Neural crest cell (in vitro differentiated cells): Measurements from ENCODE around the gene PTGFR. TPM values are rescaled to one million over a fixed set of nuclear protein-coding genes. Genes with fewer than 3 reads are reported as not detected.

Experiments
- DNase-seq: peaks from one replicate; pipeline ENCODE4 v3.0.0; 2021; ENCODE audit warnings: low read depth, mixed read lengths, low spot score
- H3K27ac Mint-ChIP-seq: one replicate; pipeline ENCODE4 v1.8.0; 2021; ENCODE audit warnings: mild to moderate bottlenecking, mixed read lengths; ENCODE audit not compliant: unreplicated experiment
- H3K27me3 Mint-ChIP-seq: 2 replicates; pipeline ENCODE4 v1.8.0; 2021; ENCODE audit warnings: low read depth, mild to moderate bottlenecking, mixed read lengths
- H3K36me3 Mint-ChIP-seq: 2 replicates; pipeline ENCODE4 v1.8.0; 2021; ENCODE audit warnings: low read depth, mild to moderate bottlenecking, mixed read lengths
- H3K4me1 Mint-ChIP-seq: 2 replicates; pipeline ENCODE4 v1.8.0; 2021; ENCODE audit warnings: mixed read lengths
- H3K4me3 Mint-ChIP-seq: one replicate; pipeline ENCODE4 v1.8.0; 2021; ENCODE audit warnings: mild to moderate bottlenecking, mixed read lengths
- H3K9me3 Mint-ChIP-seq: 2 replicates; pipeline ENCODE4 v1.8.0; 2021; ENCODE audit warnings: mixed read lengths
- CTCF ChIP-seq: fragments of 200-600 bp; sonication (generic); conservative IDR thresholded peaks from 2 replicates; pipeline ENCODE4 v1.5.0; 2021; ENCODE audit warnings: antibody characterized with exemption, mild to moderate bottlenecking
- total RNA-seq: library from RNA; stranded (reverse); gene quantifications from 2 replicates; pipeline ENCODE4 v1.2.1, GENCODE V29; 2021

The PTGFR gene
- total RNA-seq, 1 donor from 2014 or later = 0.07 TPM

- Mint-ChIP-seq H3K4me3 (no peak overlapping the region), H3K9me3 (peaks cover 2% of the 10 kb centered on the region), H3K36me3 (no peaks in the 10 kb centered on the region), H3K4me1 (no peaks in the 10 kb centered on the region), H3K27ac (no peak overlapping the region), H3K27me3 (no peaks in the 10 kb centered on the region)
- no peak for DNase-seq
- no peak for TF ChIP-seq CTCF
These were observed 29.4 kb downstream of the PTGFR start for GRCh38 chr1:78520216-78520615.

- no peaks in the 10 kb centered on the region for H3K27me3 Mint-ChIP-seq
- DNase-seq = no peak
- H3K4me1 Mint-ChIP-seq = no peaks in the 10 kb centered on the region
- H3K9me3 Mint-ChIP-seq = peaks cover 2% of the 10 kb centered on the region
- TF ChIP-seq CTCF = no peak
- H3K36me3 Mint-ChIP-seq = no peaks in the 10 kb centered on the region
- no peak overlapping the region for H3K4me3 Mint-ChIP-seq
- H3K27ac Mint-ChIP-seq = no peak overlapping the region
These were observed 30.1 kb downstream of the PTGFR start for GRCh38 chr1:78520843-78521242.

- peaks cover 2% of the 10 kb centered on the region for H3K9me3 Mint-ChIP-seq
- no peak overlapping the region for H3K4me3 Mint-ChIP-seq
- H3K27me3 Mint-ChIP-seq = no peaks in the 10 kb centered on the region
- no peak overlapping the region for H3K27ac Mint-ChIP-seq
- no peak for DNase-seq
- H3K36me3 Mint-ChIP-seq = no peaks in the 10 kb centered on the region
- no peaks in the 10 kb centered on the region for H3K4me1 Mint-ChIP-seq
- TF ChIP-seq CTCF = no peak
These were observed 31.4 kb downstream of the PTGFR start for GRCh38 chr1:78522136-78522535.

GRCh38 chr1:78526496-78526895, 35.7 kb downstream of the PTGFR start:
- H3K4me1 Mint-ChIP-seq = no peaks in the 10 kb centered on the region
- no peaks in the 10 kb centered on the region for H3K36me3 Mint-ChIP-seq
- no peak overlapping the region for H3K4me3 Mint-ChIP-seq
- H3K27me3 Mint-ChIP-seq = no peaks in the 10 kb centered on the region
- no peak for DNase-seq
- no peak for TF ChIP-seq CTCF
- H3K27ac Mint-ChIP-seq = no peak overlapping the region
- peaks cover 4% of the 10 kb centered on the region for H3K9me3 Mint-ChIP-seq

- Mint-ChIP-seq H3K27me3 (no peaks in the 10 kb centered on the region), H3K27ac (no peak overlapping the region), H3K9me3 (peaks cover 4% of the 10 kb centered on the region), H3K36me3 (no peaks in the 10 kb centered on the region), H3K4me1 (no peaks in the 10 kb centered on the region), H3K4me3 (no peak overlapping the region)
- no peak for TF ChIP-seq CTCF
- DNase-seq = no peak
These were observed 36.9 kb downstream of the PTGFR start for GRCh38 chr1:78527706-78528105.

- Mint-ChIP-seq H3K9me3 (peaks cover 2% of the 10 kb centered on the region), H3K27me3 (peaks cover 6% of the 10 kb centered on the region), H3K27ac (no peak overlapping the region), H3K4me3 (no peak overlapping the region), H3K36me3 (no peaks in the 10 kb centered on the region), H3K4me1 (no peaks in the 10 kb centered on the region)
- DNase-seq = no peak
- no peak for TF ChIP-seq CTCF
These were observed 42.8 kb downstream of the PTGFR start for GRCh38 chr1:78533527-78533926.
